DMS53 treated with DMSO at 0.1 percent for 48 hours (cell line): Measurements from ENCODE around the gene UROS.

ENCODE experiments used
- DNase-seq: peaks from one replicate; lab custom pipeline; 2025; ENCODE audit not compliant: unreplicated experiment; lab: John Stamatoyannopoulos, UW

The UROS gene

DNA sequence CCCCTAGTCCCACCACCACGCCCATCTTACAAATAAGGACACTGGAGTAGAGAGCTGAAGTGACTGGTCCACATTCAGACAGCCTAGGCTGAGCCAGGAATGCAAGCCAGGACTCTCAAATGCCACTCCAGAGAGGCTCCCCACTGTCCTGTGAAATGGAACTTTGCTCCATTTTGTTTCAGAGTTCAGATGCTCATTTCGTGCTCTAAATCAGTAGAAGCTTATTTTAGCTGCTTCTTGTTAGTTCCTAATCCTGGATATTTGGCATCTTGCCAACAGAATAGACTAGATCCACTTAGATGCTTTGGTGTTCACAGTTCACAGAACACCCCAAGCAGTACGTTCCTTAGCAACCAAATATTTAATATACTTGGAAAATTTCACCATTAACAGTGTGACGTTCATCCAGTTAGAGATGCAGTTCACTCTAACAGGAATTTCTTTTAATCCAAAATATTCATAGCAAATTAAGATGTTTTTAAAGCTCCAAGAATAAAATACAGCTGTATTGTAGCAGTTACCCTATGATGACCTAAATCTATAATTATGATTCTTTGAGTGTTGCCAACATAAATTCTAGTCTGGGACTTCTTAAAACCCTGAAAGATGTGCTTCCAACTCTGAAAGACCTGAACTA, 54.7 kb downstream of the UROS start:
- DNase-seq, result no peak

DNA sequence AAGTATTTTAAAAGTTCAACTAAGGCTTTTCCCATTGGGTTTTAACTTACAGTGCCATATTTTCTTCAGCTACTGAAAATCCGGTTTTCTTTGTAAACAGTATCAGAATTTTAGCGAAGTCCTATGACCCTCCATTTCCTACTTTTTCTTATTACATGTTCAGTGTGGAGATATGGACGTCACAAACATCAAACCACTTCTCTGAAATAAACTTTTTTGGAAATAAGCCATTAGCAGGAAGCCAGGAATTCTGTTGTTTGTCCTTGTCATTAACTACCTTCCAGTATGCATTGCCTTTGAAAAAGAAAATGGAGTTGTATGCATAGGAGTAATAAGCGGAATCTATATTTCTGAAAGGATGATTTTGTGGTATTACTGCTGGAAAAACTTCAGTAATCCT, 56.5 kb downstream of the UROS start:
- DNase-seq, result no peak

DNA sequence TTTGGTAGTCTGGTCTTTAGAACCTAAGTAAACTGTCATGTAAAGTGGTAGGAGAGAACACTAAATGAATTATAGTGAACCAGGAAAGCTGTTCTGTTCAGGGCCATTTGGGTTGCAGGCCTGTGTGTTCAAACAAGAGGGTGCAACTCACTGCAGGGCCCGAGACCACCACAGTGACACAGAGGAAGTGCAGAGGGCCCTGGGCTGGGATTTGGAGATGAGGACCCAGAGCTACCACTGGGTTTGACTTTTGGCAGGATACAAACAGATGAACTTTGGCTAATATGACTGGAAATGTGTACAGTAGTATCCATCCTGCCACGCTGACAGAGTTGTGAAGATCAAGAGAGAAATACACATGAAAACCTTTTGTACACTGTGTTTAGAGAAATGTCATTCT, 57.2 kb downstream of the UROS start:
- no peak for DNase-seq

DNA sequence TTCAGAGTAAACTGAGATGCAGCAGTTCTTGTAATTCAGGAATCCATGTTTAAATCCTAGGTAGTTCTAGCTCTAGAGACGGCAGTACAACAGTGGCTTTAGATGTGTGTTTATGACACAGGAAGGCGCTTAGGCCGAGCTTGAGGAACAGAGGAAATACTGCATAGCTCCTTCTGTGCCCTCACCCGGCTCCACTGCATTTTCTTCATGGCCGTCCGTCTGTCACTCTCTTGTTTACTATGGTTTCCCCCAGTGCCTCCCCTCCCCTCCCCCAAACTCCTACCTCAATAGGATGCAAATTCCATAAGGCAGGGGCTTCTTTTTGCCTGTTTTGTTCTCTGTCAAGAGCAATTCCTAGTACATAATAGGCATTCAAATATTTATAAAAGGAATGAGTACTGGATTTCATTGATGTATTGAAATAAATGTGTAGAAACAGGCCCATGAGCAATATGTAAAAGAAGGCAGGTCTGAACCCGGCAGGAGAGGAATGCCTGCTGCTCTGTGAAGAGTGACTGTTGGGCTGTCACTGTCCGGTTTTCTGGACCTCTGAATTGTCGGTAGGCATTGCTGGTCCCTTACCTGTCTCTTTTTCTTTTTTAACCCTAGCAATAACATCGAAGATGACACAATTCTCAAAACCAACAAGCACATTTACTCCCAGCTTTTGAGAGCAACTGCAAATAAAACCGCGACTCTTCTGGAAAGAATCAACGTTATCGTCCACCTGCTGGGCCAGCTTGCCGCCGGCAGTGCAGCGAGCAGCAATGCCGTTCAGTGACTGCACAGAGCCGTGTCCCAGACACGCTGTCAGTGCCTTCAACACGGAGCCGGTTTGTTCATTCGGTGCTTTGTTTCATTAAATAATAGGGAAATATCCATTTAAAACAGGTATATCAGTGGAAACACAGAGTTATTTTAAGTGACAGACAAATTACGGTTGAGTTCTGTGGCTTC, 60.1 kb downstream of the UROS start:
- DNase-seq, result no peak

DNA sequence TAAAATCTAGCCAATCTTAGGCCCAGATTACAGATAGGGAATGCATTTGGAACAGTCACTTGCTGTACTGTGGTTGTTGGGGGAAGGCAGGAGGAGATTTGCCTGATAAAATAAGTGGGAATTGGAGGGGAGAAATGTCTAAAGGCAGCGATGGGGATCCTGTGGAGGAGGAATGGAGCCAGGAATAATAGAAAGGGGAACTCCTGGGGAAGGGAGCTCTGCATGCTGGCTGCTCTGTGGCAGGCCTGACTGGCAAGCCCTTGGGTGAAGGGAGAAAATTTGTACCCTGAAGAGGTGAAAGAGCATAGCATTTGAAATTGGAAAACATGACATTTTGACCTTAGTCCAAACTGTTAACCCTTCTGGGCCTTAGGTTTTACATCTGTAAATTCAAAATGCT, 61.1 kb downstream of the UROS start:
- no peak for DNase-seq

DNA sequence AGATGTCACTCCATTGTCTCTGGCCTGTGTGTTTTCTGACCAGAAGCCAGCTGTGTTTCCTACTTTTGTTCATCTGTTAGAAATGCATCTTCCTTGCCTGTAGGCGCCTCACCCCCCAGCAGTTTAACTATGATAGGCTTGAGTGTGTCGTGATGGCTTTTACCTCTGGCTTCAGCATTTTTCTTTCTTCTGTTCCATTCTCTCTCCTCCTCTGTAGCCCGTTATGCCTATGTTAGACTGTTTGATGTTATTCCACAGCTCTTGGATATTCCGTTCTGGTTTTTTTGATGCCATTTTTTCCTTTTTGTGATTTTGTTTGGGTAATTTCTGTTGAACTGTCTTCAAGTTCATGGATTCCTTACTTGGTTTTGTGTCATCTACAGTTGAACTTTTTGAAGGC, 65.3 kb downstream of the UROS start:
- no peak for DNase-seq

DNA sequence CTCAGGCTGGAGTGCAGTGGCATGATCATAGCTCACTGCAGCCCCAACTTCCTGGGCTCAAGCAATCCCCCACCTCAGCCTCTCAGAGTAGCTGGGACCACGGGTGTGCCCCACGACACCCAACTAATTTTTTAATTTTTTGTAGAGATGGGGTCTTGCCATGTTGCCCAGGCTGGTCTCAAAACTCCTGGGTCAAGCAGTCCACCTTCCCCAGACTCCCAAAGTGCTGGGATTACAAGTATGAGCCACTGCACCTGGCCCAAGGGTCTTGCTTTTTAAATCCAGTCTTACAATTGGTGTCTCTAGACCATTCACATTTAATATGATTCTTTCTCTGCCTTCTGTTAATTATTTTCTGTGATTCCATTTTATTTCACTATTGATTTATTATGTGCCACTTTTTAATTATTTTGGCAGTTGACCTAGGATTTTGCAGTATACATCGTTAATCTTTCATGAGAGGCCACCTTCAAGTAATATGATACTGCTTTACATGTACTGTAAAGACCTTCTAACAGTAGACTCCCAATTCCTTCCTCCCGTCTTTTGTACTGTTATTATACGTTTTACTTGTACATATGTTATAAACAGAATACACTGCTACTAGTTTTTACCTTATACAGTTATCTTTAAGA, 66.1 kb downstream of the UROS start:
- no peak for DNase-seq

DNA sequence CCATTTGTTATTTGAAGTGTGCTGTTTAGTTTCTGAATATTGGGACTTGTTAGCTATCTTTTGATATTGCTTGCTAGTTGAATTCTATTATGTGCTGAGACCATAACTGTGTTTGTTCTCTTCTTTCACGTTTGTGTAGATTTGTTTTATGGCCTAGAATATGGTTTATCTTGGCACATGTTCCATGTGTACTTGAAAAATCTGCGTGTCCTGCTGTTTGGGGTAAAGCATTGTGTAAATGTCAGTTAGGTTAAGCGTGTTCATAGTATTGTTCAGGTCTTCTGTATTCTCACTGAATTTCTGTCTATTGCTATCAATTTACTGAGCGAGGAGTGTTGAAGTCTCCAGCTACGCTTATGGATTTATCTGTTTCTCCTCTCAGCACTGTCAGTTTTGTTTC, 66.9 kb downstream of the UROS start:
- no peak for DNase-seq

DNA sequence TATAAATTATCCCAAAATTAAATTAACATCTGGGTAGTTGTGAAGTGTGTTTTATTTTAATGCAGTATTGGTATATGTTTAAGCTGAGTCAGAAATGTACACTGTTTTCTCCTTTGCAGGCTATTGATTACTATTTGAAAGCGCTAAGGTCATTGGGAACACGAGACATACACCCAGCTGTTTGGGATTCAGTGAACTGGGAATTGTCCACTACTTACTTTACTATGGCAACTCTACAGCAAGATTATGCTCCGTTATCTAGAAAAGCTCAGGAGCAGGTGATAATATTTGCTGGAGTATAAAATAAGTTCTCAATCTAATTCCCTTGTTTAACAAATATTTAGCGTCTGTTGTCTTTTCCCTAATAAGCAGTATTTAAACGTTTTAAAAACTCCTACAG, 75.6 kb downstream of the UROS start:
- no peak for DNase-seq

DNA sequence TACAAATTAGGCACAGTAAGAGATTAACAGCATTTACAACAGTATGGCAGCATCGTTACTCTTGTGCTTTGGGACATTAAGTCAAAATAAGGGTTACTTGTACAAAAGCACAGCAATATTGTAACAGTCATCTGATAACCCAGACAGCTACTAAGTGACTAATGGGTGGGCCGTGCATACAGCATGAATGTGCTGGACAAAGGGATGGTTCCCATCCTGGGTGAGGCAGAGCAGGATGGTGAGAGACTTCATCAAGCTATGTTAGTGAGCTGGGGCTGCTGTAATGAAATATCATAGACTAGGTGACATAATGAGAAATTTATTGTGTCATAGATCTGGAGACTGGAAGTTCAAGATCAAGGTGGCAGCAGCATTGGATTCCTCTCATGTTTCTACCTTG, 78.1 kb downstream of the UROS start:
- DNase-seq, result no peak

DNA sequence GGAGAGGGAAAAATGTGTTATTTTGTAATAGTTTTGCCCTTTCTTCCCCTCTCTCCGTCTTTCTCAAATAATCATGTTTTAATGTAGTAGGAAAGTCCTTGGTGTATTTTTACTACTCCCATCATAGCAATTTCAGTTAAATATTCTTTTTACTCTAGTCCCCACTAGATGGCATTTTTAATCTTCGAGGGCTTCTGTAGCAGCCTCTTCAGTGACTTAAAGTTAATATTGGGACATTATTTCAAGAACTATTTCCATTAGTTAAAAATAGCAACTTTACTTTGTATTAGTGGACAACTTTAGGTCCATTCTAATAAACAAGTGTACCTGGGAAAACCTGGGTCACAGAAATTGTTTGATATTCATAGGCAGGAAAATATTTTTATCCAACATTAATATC, 80.6 kb downstream of the UROS start:
- DNase-seq, result no peak

DNA sequence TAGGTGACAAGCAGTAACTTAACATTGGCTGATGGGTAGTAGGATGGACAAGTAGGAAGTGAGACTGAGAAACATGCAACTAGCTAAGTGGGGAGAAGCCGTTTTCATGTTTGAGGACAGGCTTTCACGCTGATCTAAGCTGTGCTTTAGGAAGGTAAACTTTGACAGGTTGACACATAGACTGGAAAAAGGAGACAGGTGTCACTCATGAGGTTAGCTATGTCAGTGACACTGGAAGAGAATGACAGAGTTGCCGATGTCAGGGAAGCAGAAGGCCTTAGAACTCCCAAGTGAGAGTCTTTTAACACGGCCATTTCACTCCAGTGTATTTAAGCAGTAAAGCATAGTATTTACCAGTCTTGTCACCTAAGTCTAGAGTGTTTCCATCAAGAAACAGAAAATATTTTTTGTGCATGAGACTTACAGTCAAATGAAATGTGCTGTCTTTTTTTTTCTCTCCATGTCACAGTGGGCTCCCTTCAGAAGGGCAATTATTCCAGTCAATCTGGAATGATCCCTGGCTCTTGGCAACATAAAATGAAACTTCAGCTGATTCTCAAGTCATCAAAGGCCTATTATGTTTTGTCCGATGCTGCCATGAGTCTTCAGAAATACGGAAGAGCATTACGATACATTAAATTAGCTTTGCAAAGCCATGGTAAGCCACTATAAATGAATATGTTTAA, 82.9 kb downstream of the UROS start:
- no peak for DNase-seq
